ENCODE measurements around the gene CCDC178. TPM values are rescaled to one million over a fixed set of nuclear protein-coding genes. Genes with fewer than 3 reads are reported as not detected.

CCDC178 gene
- total RNA-seq, 4 donors from 2014 or later = 0.39 to 1.4 TPM; not detected in 2

DNA sequence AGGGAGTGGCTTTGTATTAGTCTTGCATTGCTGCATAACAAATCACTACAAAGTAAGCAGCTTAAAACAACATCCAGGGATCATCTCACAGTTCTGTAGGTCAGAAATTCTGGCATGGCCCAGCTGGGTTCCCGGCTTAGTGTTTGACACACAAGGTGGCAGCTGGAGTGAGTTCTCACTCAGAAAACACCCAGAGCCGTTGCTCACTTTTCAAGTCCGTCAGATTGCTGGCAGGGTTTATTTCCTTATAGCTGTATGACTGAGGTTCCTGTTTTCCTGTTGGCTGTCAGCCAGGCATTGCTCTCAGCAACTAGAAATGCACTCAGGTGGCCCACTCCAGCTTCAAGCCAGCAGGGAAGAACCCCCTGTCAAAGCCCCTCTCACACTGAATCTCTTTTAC lies 324.1 kb downstream of the CCDC178 start:
- no peak for TF ChIP-seq POLR2A (IDR thresholded peaks at IDR 0.05)
- TF ChIP-seq, protein P1, sequence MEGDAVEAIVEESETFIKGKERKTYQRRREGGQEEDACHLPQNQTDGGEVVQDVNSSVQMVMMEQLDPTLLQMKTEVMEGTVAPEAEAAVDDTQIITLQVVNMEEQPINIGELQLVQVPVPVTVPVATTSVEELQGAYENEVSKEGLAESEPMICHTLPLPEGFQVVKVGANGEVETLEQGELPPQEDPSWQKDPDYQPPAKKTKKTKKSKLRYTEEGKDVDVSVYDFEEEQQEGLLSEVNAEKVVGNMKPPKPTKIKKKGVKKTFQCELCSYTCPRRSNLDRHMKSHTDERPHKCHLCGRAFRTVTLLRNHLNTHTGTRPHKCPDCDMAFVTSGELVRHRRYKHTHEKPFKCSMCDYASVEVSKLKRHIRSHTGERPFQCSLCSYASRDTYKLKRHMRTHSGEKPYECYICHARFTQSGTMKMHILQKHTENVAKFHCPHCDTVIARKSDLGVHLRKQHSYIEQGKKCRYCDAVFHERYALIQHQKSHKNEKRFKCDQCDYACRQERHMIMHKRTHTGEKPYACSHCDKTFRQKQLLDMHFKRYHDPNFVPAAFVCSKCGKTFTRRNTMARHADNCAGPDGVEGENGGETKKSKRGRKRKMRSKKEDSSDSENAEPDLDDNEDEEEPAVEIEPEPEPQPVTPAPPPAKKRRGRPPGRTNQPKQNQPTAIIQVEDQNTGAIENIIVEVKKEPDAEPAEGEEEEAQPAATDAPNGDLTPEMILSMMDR (IDR thresholded peaks at IDR 0.05) = no peak
- WGBS, 2 donors = 27 to 28% methylated on average over 3 of the region's 3 CpGs
- DNase-seq (ENCODE audit: low spot score in 2 of 2) = no peak
- intact Hi-C loops (cut with DNase I; ENCODE audit: low total_unique reads) = no loop called here
- no peak overlapping the region for H3K4me3 ChIP-seq (ENCODE audit: low read depth, poor library complexity, severe bottlenecking)

DNA sequence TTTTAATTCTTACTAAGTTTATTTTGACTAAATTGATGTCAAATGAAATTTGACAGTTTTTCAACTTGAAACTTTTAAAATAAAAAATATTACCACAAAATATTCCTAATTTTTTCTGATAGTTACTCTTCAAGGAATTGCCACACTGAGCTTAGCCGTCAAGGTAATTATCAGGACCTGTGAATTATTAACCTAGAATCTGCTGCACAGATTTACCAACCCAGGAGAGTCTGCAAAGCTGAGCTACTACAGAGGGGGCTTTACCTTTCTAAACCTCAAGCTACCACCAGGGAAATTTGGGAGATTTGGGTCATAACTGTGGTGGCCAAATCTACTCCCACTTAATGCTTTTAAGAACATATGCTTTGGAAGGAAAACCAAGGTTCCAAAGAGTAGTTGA lies 324.6 kb downstream of the CCDC178 start:
- intact Hi-C loops (cut with DNase I; ENCODE audit: low total_unique reads) = no loop called here
- 78 to 81% methylated on average over 1 of the region's 1 CpG for WGBS, 2 donors
- DNase-seq (ENCODE audit: low spot score in 2 of 2) = no peak
- H3K4me3 ChIP-seq (ENCODE audit: low read depth, poor library complexity, severe bottlenecking) = no peak overlapping the region
- TF ChIP-seq, protein P1 (IDR thresholded peaks at IDR 0.05) = no peak
- no peak for TF ChIP-seq POLR2A (IDR thresholded peaks at IDR 0.05)

DNA sequence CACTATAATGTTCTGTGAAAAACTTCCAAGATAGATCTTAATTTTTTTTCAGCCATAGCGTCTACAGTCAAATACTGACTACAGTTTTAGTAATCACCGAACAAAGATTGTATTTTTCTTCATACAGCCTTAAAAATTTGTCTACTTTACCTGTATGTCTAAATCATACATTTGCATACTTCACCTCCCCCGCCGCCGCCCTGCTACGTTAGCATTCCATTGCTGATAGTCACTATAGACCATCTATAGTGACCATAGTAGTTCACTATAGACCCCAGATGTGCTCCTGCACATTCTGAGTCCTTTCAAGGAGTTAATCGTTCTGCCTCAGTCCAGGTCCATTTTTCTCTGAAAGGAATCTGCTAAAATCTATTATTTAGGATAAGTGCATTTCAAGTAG lies 325.0 kb downstream of the CCDC178 start:
- DNase-seq (ENCODE audit: low spot score in 2 of 2) = no peak
- intact Hi-C loops (cut with DNase I; ENCODE audit: low total_unique reads) = no loop called here
- no peak for TF ChIP-seq POLR2A (IDR thresholded peaks at IDR 0.05)
- TF ChIP-seq, protein P1 (IDR thresholded peaks at IDR 0.05) = no peak
- no peak overlapping the region for H3K4me3 ChIP-seq (ENCODE audit: low read depth, poor library complexity, severe bottlenecking)
- WGBS, 2 donors = 94 to 95% methylated on average over 7 of the region's 7 CpGs

DNA sequence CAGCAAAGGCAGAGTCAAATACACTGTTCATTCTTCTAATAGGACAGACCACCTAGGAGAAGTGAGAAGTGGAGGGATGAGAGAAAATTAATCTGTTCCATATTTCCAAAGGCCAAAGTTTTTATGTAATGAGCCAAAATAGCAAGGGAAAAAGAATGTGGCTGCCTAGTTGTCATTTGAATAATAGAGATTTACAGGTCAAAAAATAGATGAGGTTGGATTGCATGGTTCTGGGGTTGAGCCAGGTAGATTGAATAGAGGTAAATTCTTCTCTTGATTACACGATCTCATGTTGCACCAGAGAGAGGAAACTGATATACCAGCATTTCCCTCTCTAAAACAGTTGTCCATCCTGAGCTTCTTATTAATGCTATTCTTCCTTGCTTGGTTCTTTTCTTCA lies 325.8 kb downstream of the CCDC178 start:
- DNase-seq (ENCODE audit: low spot score in 2 of 2) = no peak
- intact Hi-C loops (cut with DNase I; ENCODE audit: low total_unique reads) = no loop called here
- H3K4me3 ChIP-seq (ENCODE audit: low read depth, poor library complexity, severe bottlenecking) = no peak overlapping the region
- TF ChIP-seq, protein P1 (IDR thresholded peaks at IDR 0.05) = no peak
- TF ChIP-seq POLR2A (IDR thresholded peaks at IDR 0.05) = no peak
- 78 to 81% methylated on average over 1 of the region's 1 CpG for WGBS, 2 donors

DNA sequence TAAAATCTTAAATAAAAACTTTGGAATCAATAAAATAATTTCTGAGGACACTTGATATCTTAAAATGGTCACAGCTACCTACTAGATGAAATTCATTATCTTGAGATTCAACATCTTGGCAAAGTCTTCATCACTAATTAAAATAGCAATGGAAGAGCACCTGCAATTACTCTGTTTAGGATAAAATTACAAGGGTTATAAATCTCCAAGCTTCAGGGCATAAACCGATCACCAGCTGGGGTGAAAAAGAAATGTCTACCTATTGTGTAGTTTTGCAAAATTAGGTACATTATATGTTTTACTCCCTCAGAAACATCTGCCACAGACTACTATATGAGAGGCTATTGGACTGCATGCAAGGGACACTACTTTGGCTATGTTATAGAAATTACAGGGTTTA lies 327.1 kb downstream of the CCDC178 start:
- TF ChIP-seq, protein P1 (IDR thresholded peaks at IDR 0.05) = no peak
- TF ChIP-seq POLR2A (IDR thresholded peaks at IDR 0.05) = no peak
- DNase-seq (ENCODE audit: low spot score in 2 of 2) = no peak
- intact Hi-C loops (cut with DNase I; ENCODE audit: low total_unique reads) = no loop called here

DNA sequence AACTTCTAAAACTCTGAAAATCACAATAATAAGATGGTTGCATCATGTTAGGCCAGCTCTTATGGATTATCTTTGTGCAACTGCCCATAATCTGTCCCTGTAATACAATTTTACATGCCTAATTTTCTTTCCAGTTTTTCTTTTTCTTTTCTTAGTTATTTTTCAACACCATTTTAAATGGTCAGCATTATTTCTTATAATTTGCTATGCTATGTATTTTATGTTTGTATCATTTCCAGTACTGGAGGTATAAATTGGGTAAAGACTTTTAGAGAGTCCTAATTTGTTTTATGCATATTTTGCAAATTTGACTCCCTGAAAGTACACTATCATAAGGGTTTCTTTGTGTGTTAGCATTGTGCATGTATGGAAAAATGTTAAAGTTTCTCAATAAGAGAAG lies 333.0 kb downstream of the CCDC178 start:
- TF ChIP-seq POLR2A (IDR thresholded peaks at IDR 0.05) = no peak
- TF ChIP-seq, protein P1 (IDR thresholded peaks at IDR 0.05) = no peak

More for the DNA sequence above, 327.1 kb downstream of the CCDC178 start:
- no peak overlapping the region for H3K4me3 ChIP-seq (ENCODE audit: low read depth, poor library complexity, severe bottlenecking)
- 36 to 65% methylated on average over 1 of the region's 1 CpG for WGBS, 2 donors

More for the DNA sequence above, 333.0 kb downstream of the CCDC178 start:
- H3K4me3 ChIP-seq (ENCODE audit: low read depth, poor library complexity, severe bottlenecking) = no peak overlapping the region
- intact Hi-C loops (cut with DNase I; ENCODE audit: low total_unique reads) = no loop called here
- DNase-seq (ENCODE audit: low spot score in 2 of 2) = no peak

All from lower leg skin (tissue), 4 donors.